Progenitor cell of endocrine pancreas (in vitro differentiated cells): Measurements from ENCODE around the gene MYO5C. TPM values are rescaled to one million over a fixed set of nuclear protein-coding genes. Genes with fewer than 3 reads are reported as not detected.

Experiments
- DNase-seq: peaks from one replicate; pipeline ENCODE4 v3.0.0; 2021; ENCODE audit warnings: low spot score; ENCODE audit not compliant: unreplicated experiment
- H3K27ac Mint-ChIP-seq: 2 replicates; pipeline ENCODE4 v1.8.0; 2021; ENCODE audit warnings: mild to moderate bottlenecking, moderate library complexity, mixed read lengths
- H3K27me3 Mint-ChIP-seq: 2 replicates; pipeline ENCODE4 v1.8.0; 2021; ENCODE audit warnings: mixed read lengths
- H3K36me3 Mint-ChIP-seq: 2 replicates; pipeline ENCODE4 v1.8.0; 2022; ENCODE audit warnings: mixed read lengths; ENCODE audit not compliant: insufficient read depth
- H3K4me1 Mint-ChIP-seq: 2 replicates; pipeline ENCODE4 v1.8.0; 2021; ENCODE audit warnings: low read depth, mixed read lengths
- H3K4me3 Mint-ChIP-seq: 2 replicates; pipeline ENCODE4 v1.8.0; 2021; ENCODE audit warnings: low read depth, mild to moderate bottlenecking, moderate library complexity, mixed read lengths
- H3K9me3 Mint-ChIP-seq: 2 replicates; pipeline ENCODE4 v1.8.0; 2021; ENCODE audit warnings: low read depth, mixed read lengths
- CTCF ChIP-seq: fragments of 200-600 bp; sonication (generic); IDR thresholded peaks from one replicate; pipeline ENCODE4 v1.5.0; 2021; ENCODE audit warnings: antibody characterized with exemption, mild to moderate bottlenecking; ENCODE audit not compliant: unreplicated experiment
- total RNA-seq: library from RNA; stranded (reverse); gene quantifications from 2 replicates; pipeline ENCODE4 v1.2.1, GENCODE V29; 2021

Gene MYO5C
- total RNA-seq, 1 donor from 2014 or later = 65.6 TPM

DNA sequence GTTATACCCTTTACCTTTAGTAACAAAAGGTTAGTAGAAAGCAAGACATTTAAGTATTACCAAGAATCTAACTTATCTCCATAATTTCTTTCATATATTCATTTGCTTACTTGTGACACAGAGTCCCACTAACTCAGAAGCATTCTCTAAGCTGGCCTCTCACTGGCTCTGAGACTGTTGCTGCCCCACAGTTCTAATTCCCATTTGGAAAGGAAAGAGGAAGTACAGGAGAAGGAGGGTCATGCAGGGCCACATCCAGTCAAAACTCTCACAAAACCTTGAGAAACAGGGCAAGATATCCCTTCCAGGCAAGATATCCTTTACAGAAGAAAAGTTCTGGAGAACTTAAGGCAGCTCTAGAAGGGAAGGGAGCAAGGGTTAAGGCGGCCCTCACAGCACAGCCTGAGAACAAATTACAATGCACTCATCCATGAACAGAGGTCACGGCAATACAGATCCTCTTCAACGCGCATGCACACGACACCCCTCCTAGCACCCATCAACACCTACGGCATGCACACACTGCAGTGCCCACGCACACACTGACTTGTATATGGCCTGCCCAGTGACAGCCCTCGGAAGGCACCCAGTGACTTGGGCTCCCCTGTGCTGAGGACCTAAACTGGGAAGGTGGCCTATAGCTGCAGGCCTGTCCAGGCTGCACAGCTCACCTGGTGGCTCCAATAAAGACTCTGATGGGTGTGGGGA lies 13.0 kb upstream of the MYO5C start:
- Mint-ChIP-seq H3K9me3 (peaks cover 4% of the 10 kb centered on the region), H3K36me3 (peaks cover 9% of the 10 kb centered on the region)
- TF ChIP-seq CTCF = no peak

GRCh38 chr15:52307847-52308246 lies 12.2 kb upstream of the MYO5C start:
- peaks cover 4% of the 10 kb centered on the region for H3K9me3 Mint-ChIP-seq
- H3K36me3 Mint-ChIP-seq = peaks cover 4% of the 10 kb centered on the region
- no peak for TF ChIP-seq CTCF
- H3K27me3 Mint-ChIP-seq = no peaks in the 10 kb centered on the region
- H3K4me1 Mint-ChIP-seq = no peaks in the 10 kb centered on the region
- DNase-seq = no peak
- H3K27ac Mint-ChIP-seq = no peak overlapping the region
- H3K4me3 Mint-ChIP-seq = no peak overlapping the region

More for the DNA sequence above, 13.0 kb upstream of the MYO5C start:
- Mint-ChIP-seq H3K27me3 (no peaks in the 10 kb centered on the region), H3K4me1 (no peaks in the 10 kb centered on the region), H3K4me3 (no peak overlapping the region), H3K27ac (no peak overlapping the region)
- no peak for DNase-seq

DNA sequence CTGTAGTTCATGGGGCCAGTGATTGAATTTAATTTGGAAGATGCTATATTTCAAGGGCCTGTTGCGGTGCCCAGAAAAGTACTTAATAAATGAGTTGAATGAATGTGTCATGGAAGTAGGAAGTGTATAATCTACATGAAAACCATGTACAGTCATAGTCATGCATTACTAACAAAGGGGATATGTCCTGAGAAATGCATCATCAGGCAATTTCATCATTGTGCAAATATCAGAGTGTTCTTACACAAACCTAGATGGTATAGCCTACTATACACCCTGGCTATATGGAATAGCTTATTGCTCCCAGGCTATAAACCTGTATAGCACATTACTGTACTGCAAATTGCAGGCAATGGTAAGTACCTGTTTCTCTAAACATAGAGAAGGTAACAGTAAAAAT lies 10.7 kb upstream of the MYO5C start:
- Mint-ChIP-seq H3K27ac (no peak overlapping the region), H3K9me3 (peaks cover 4% of the 10 kb centered on the region), H3K4me3 (no peak overlapping the region), H3K27me3 (no peaks in the 10 kb centered on the region), H3K4me1 (no peaks in the 10 kb centered on the region), H3K36me3 (peaks cover 3% of the 10 kb centered on the region)
- TF ChIP-seq CTCF = no peak
- no peak for DNase-seq

GRCh38 chr15:52303093-52303772 lies 7.6 kb upstream of the MYO5C start:
- no peak for TF ChIP-seq CTCF
- peaks cover 3% of the 10 kb centered on the region for H3K36me3 Mint-ChIP-seq
- H3K4me1 Mint-ChIP-seq = no peaks in the 10 kb centered on the region
- no peaks in the 10 kb centered on the region for H3K27me3 Mint-ChIP-seq
- no peak overlapping the region for H3K27ac Mint-ChIP-seq
- H3K4me3 Mint-ChIP-seq = no peak overlapping the region
- peaks cover 4% of the 10 kb centered on the region for H3K9me3 Mint-ChIP-seq
- DNase-seq = no peak

DNA sequence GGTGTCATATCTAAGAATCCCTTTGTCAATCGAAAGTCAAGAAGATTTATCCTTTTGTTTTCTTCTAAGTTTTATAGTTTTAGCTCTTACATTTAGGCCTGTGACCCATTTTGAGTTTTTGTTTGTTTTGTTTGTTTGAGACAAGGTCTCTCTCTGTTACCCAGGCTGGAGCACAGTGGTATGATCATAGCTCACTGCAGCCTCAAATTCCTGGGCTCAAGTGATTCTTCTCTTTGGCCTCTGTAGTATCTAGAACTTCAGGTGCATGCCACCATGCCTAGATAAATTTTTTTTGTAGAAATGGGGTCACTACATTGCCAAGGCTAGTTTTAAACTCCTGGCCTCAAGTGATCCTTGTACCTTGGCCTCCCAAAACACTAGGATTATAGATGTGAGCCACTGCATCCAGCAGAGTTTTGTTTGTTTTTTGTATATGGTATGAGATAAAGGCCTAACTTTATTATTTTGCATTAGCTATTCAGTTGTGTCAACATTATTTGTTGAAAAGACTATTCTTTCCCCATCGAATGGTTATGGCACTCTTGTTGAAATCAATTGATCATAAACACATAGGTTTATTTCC lies 5.8 kb upstream of the MYO5C start:
- Mint-ChIP-seq H3K27me3 (no peaks in the 10 kb centered on the region), H3K36me3 (peaks cover 3% of the 10 kb centered on the region), H3K4me3 (no peak overlapping the region), H3K27ac (no peak overlapping the region), H3K9me3 (peaks cover 4% of the 10 kb centered on the region), H3K4me1 (no peaks in the 10 kb centered on the region)
- TF ChIP-seq CTCF = no peak
- no peak for DNase-seq
